Prostate gland (tissue), 2 donors: ENCODE measurements around the gene HMMR.

Source experiments
- CTCF ChIP-seq, 4 experiments: fragments of 200-600 bp in 2 of 4; fragments of 450-650 bp in 2 of 4; sonication (generic) in 2 of 4; IDR thresholded peaks; 1 replicate in 3 of 4; 2 replicates in 1 of 4; pipeline ENCODE4 v1.5.1; 2016 to 2019; ENCODE audit warnings: antibody characterized with exemption in 4 of 4, mild to moderate bottlenecking in 2 of 4, moderate library complexity in 2 of 4
- POLR2A ChIP-seq: fragments of 450-650 bp; IDR thresholded peaks from one replicate; pipeline ENCODE4 v1.6.1; 2016; ENCODE audit warnings: antibody characterized with exemption, mild to moderate bottlenecking
- POLR2AphosphoS5 ChIP-seq: sonication (generic); formaldehyde crosslinking; IDR thresholded peaks from one replicate; pipeline ENCODE4 v1.6.1; 2017; ENCODE audit warnings: antibody characterized with exemption

- no peak for TF ChIP-seq POLR2AphosphoS5
- no peak for TF ChIP-seq CTCF (IDR thresholded peaks at IDR 0.05)
- no peak for TF ChIP-seq POLR2A
Observed at GRCh38 chr5:163437011-163437308, 23.5 kb upstream of the HMMR start.
